WTC11 (cell line): Measurements from ENCODE around the gene UBASH3B.

Experiments
- ATF3 ChIP-seq: sonication (generic); formaldehyde crosslinking; conservative IDR thresholded peaks from 2 replicates; pipeline ENCODE4 v1.8.1; 2022; ENCODE audit warnings: mild to moderate bottlenecking, missing genetic modification reagents
- CTCF ChIP-seq: fragments of 200-600 bp; IDR thresholded peaks from 2 replicates; pipeline ENCODE4 v1.8.0; 2022; ENCODE audit warnings: antibody characterized with exemption
- ESRRA ChIP-seq: sonication (generic); formaldehyde crosslinking; IDR thresholded peaks from 2 replicates; pipeline ENCODE4 v1.8.1; 2022; ENCODE audit warnings: mild to moderate bottlenecking, missing genetic modification reagents, borderline replicate concordance
- ETV6 ChIP-seq: sonication (generic); formaldehyde crosslinking; IDR thresholded peaks from 2 replicates; pipeline ENCODE4 v1.8.1; 2022; ENCODE audit warnings: mild to moderate bottlenecking, missing genetic modification reagents
- FOXK1 ChIP-seq: sonication (generic); formaldehyde crosslinking; IDR thresholded peaks from 2 replicates; pipeline ENCODE4 v1.8.0; 2022; ENCODE audit warnings: mild to moderate bottlenecking, moderate library complexity, missing genetic modification reagents
- IRF1 ChIP-seq: sonication (generic); formaldehyde crosslinking; IDR thresholded peaks from 2 replicates; pipeline ENCODE4 v1.8.0; 2023; ENCODE audit warnings: missing genetic modification reagents
- IRF2 ChIP-seq: sonication (generic); formaldehyde crosslinking; IDR thresholded peaks from 2 replicates; pipeline ENCODE4 v1.8.0; 2022; ENCODE audit warnings: low read depth, missing genetic modification reagents, borderline replicate concordance
- MAX ChIP-seq: sonication (generic); formaldehyde crosslinking; IDR thresholded peaks from 2 replicates; pipeline ENCODE4 v1.8.0; 2022; ENCODE audit warnings: mild to moderate bottlenecking, missing genetic modification reagents
- NFE2L1 ChIP-seq: sonication (generic); formaldehyde crosslinking; IDR thresholded peaks from 2 replicates; pipeline ENCODE4 v1.8.1; 2023; ENCODE audit warnings: missing genetic modification reagents
- NFYB ChIP-seq: sonication (generic); formaldehyde crosslinking; conservative IDR thresholded peaks from 2 replicates; pipeline ENCODE4 v1.8.0; 2022; ENCODE audit warnings: low read depth, missing genetic modification reagents
- TEAD4 ChIP-seq: sonication (generic); formaldehyde crosslinking; IDR thresholded peaks from 2 replicates; pipeline ENCODE4 v1.8.0; 2022; ENCODE audit warnings: mild to moderate bottlenecking, missing genetic modification reagents
- TP53 ChIP-seq: sonication (generic); formaldehyde crosslinking; IDR thresholded peaks from 2 replicates; pipeline ENCODE4 v1.8.1; 2023; ENCODE audit warnings: mild to moderate bottlenecking, missing genetic modification reagents
- ZNF121 ChIP-seq: sonication (generic); formaldehyde crosslinking; IDR thresholded peaks from 2 replicates; pipeline ENCODE4 v1.8.0; 2023; ENCODE audit warnings: missing genetic modification reagents
- ZNF281 ChIP-seq: sonication (generic); formaldehyde crosslinking; IDR thresholded peaks from 2 replicates; pipeline ENCODE4 v1.8.0; 2023; ENCODE audit warnings: mild to moderate bottlenecking, missing genetic modification reagents

DNA sequence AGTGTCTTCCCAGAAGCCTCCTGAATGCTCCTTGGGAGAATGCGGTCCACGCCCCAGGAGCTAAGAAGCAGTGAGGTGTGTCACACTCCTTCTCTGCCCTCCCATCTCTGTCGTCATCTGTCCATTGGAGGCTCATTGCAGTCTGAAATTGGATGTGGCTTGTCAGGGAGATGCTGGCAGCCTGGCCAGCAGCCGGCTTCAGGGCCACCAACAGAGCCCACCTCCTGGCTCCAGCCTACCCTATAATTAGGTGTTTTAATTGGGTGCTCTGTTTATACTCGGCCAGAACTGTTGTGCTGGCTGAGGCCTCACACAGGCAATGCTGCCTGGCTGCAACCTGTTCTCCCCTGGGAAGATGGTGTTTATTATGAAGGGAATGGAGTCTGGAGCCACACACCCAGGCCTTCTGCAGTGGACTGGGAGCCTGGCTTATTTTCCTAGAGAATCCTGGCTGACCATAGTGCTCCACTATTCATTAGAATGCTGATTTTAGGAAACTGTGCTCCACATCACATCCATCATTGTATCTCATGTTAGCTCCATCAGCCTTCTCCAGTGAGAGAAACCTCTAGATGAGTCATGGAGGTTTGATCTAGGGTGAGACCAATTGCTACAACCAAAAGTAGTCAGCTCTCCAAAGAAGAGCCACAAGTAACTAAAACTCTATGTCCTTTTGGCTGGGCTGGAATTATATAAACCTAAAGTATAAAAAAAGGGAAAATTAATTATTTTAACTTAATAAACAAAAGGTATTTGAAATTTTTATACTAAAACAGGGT lies 96.0 kb downstream of the UBASH3B start:
- TF ChIP-seq FOXK1 (no peak), ZNF281 (no peak), IRF1 (CRISPR knock-in tag) (no peak), CTCF (no peak), ESRRA (CRISPR knock-in tag) (no peak), TEAD4 (CRISPR knock-in tag) (no peak), NFE2L1 (CRISPR knock-in tag) (no peak), NFYB (no peak), MAX (CRISPR knock-in tag) (no peak), ATF3 (CRISPR knock-in tag) (no peak), IRF2 (no peak), ETV6 (CRISPR knock-in tag) (no peak), TP53 (no peak), ZNF121 (no peak)
